ENCODE data around the gene UQCRFS1. TPM values are rescaled to one million over a fixed set of nuclear protein-coding genes. Genes with fewer than 3 reads are reported as not detected.

The UQCRFS1 gene
- total RNA-seq, 1 donor from 2014 or later, result 29.4 TPM

DNA sequence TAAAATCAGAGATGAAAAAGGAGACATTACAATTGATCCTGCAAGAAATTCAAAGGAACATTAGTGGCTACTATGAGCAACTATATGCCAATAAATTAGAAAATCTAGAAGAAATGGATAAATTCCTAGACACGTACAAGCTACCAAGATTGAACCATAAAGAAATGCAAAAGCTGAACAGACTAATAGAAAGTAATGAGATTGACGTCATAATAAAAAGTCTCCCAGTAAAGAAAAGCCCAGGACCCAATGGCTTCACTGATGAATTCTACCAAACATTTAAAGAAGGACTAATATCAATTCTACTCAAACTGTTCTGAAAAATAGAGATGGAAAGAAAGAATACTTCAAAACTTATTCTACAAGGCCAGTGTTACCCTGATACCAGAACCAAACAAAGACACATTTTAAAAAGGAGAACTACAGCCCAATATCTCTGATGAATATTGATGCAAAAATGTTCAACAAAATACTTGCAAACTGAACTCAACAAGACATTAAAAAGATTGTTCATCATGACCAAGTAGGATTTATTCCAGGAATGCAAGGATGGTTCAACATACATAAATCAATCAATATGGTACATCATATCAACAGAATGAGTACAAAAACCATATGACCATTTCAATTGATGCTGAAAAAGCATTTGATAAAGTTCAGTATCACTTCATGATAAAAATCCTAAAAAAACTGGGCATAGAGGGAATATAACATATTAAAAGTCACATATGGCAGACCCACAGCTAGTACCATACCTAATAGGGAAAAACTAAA, 35.8 kb downstream of the UQCRFS1 start:
- H3K9me3 Mint-ChIP-seq (ENCODE audit: low read depth), result peaks cover 28% of the 10 kb centered on the region
- H3K27me3 Mint-ChIP-seq, result no peaks in the 10 kb centered on the region
- H3K4me1 Mint-ChIP-seq (ENCODE audit: low read depth), result no peaks in the 10 kb centered on the region
- no peak overlapping the region for H3K4me3 Mint-ChIP-seq (ENCODE audit: low read depth)
- no peak for DNase-seq (ENCODE audit: low spot score, unreplicated experiment)
- no peaks in the 10 kb centered on the region for H3K36me3 Mint-ChIP-seq (ENCODE audit: insufficient read depth)
- no peak overlapping the region for H3K27ac Mint-ChIP-seq
- TF ChIP-seq, protein P1, sequence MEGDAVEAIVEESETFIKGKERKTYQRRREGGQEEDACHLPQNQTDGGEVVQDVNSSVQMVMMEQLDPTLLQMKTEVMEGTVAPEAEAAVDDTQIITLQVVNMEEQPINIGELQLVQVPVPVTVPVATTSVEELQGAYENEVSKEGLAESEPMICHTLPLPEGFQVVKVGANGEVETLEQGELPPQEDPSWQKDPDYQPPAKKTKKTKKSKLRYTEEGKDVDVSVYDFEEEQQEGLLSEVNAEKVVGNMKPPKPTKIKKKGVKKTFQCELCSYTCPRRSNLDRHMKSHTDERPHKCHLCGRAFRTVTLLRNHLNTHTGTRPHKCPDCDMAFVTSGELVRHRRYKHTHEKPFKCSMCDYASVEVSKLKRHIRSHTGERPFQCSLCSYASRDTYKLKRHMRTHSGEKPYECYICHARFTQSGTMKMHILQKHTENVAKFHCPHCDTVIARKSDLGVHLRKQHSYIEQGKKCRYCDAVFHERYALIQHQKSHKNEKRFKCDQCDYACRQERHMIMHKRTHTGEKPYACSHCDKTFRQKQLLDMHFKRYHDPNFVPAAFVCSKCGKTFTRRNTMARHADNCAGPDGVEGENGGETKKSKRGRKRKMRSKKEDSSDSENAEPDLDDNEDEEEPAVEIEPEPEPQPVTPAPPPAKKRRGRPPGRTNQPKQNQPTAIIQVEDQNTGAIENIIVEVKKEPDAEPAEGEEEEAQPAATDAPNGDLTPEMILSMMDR (IDR thresholded peaks at IDR 0.05; ENCODE audit: unreplicated experiment), result no peak

DNA sequence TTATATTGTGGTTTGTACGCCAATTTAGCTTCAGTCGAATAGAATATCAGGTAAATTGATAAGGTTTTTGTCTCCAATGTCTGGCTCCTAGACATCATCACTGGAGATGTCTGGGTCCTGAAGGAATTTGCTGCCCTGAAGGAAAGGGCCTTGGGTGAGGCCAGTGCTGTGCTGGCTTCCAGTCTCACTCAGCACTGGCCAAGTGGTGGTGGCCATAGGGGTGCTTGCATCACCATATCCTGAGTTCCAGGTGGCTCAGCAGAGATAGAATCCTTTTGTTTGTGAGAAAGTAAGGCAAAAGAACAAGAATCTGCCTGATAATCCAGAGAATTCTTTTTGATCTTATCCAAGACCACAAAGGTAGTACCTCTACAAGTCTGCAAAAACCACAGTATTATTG, 39.1 kb downstream of the UQCRFS1 start:
- TF ChIP-seq, protein P1 (IDR thresholded peaks at IDR 0.05; ENCODE audit: unreplicated experiment), result no peak
- Mint-ChIP-seq H3K4me3 (ENCODE audit: low read depth) (no peak overlapping the region), H3K27me3 (peaks cover 4% of the 10 kb centered on the region), H3K27ac (no peak overlapping the region), H3K36me3 (ENCODE audit: insufficient read depth) (no peaks in the 10 kb centered on the region), H3K9me3 (ENCODE audit: low read depth) (peaks cover 28% of the 10 kb centered on the region), H3K4me1 (ENCODE audit: low read depth) (no peaks in the 10 kb centered on the region)
- no peak for DNase-seq (ENCODE audit: low spot score, unreplicated experiment)

DNA sequence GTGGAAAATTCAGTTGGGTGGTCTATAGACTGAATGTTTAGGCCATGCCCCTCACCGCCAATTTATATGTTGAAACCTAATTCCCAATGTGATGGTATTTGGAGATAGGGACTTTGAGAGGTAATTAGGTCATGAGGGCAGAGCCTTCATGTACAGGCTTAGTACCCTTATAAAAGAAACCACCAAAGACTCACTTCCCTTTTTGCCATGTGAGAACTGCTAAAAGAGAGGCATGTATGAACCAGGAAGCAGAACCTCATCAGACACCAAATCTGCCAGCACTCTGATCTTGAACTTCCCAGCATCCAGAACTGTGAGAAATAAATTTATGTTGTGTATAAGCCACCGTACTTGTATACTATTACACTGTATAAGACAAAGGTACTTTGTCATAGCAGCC, 40.6 kb downstream of the UQCRFS1 start:
- DNase-seq (ENCODE audit: low spot score, unreplicated experiment), result no peak
- peaks cover 26% of the 10 kb centered on the region for H3K9me3 Mint-ChIP-seq (ENCODE audit: low read depth)
- no peak overlapping the region for H3K4me3 Mint-ChIP-seq (ENCODE audit: low read depth)
- TF ChIP-seq, protein P1 (IDR thresholded peaks at IDR 0.05; ENCODE audit: unreplicated experiment), result no peak
- no peak overlapping the region for H3K27ac Mint-ChIP-seq
- H3K27me3 Mint-ChIP-seq, result peaks cover 4% of the 10 kb centered on the region
- H3K36me3 Mint-ChIP-seq (ENCODE audit: insufficient read depth), result no peaks in the 10 kb centered on the region
- no peaks in the 10 kb centered on the region for H3K4me1 Mint-ChIP-seq (ENCODE audit: low read depth)

DNA sequence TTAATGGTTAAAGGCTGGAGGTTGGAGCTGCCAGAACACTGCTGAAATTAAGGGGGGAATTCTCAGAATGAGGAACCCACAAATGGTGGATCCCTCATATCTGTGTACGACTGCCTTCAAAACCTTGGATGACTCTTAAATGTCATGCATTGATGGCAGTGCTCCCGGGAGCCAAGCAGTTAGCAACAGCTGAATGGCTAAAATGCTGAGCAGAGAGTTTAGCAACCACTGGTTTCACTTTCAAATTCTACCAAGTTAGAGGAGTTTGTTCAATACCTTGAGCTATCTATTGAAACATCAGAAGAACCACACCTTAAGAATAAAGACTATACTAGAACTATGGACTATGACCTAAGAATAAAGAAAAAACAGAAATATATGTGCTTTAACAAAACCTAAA, 41.4 kb downstream of the UQCRFS1 start:
- H3K27me3 Mint-ChIP-seq, result peaks cover 4% of the 10 kb centered on the region
- no peaks in the 10 kb centered on the region for H3K36me3 Mint-ChIP-seq (ENCODE audit: insufficient read depth)
- H3K4me1 Mint-ChIP-seq (ENCODE audit: low read depth), result no peaks in the 10 kb centered on the region
- peaks cover 20% of the 10 kb centered on the region for H3K9me3 Mint-ChIP-seq (ENCODE audit: low read depth)
- H3K4me3 Mint-ChIP-seq (ENCODE audit: low read depth), result no peak overlapping the region
- TF ChIP-seq, protein P1 (IDR thresholded peaks at IDR 0.05; ENCODE audit: unreplicated experiment), result no peak
- no peak for DNase-seq (ENCODE audit: low spot score, unreplicated experiment)
- no peak overlapping the region for H3K27ac Mint-ChIP-seq

DNA sequence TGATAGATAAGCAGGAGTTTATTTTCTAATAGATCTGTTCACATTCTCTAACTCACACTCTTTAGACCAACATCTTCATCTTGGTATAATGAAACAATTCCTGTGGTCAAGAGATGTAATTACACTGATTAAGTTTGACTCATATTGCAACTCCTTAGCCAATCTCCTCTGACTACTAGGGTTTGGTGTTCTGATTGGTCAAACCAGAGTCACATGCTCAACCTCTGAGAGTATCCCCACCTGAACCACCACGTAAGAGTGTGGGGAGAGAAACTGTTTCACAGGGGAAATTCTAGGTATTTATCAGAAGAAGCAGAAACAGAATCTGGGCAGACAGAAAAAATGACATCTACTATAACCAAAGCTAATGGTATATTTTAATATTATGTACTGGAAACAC, 42.4 kb downstream of the UQCRFS1 start:
- TF ChIP-seq, protein P1 (IDR thresholded peaks at IDR 0.05; ENCODE audit: unreplicated experiment), result no peak
- no peak for DNase-seq (ENCODE audit: low spot score, unreplicated experiment)
- Mint-ChIP-seq H3K4me1 (ENCODE audit: low read depth) (no peaks in the 10 kb centered on the region), H3K36me3 (ENCODE audit: insufficient read depth) (no peaks in the 10 kb centered on the region), H3K27ac (no peak overlapping the region), H3K9me3 (ENCODE audit: low read depth) (peaks cover 12% of the 10 kb centered on the region), H3K4me3 (ENCODE audit: low read depth) (no peak overlapping the region), H3K27me3 (peaks cover 4% of the 10 kb centered on the region)
